Testis (tissue), 2 donors: ENCODE results near the gene ANO3.

ENCODE experiments used
- CTCF ChIP-seq, 3 experiments: fragments of 450-650 bp in 2 of 3; fragments of 200-600 bp in 1 of 3; sonication (generic) in 1 of 3; IDR thresholded peaks; one replicate each; pipeline ENCODE4 v1.5.1; 2016 to 2019; ENCODE audit warnings: antibody characterized with exemption in 3 of 3, mild to moderate bottlenecking in 2 of 3, moderate library complexity in 1 of 3
- POLR2A ChIP-seq: fragments of 450-650 bp; IDR thresholded peaks from one replicate; pipeline ENCODE4 v1.6.1; 2017; ENCODE audit warnings: antibody characterized with exemption, mild to moderate bottlenecking, moderate library complexity

GRCh38 chr11:26519469-26519868, 187.5 kb downstream of the ANO3 start:
- no peak for TF ChIP-seq CTCF (IDR thresholded peaks at IDR 0.05)
- no peak for TF ChIP-seq POLR2A
